GM12874 (cell line): ENCODE measurements around the gene ADPRM.

Experiments used
- TF ChIP-seq, protein P1 (sequence below): IDR thresholded peaks from 2 replicates; pipeline ENCODE4 v1.5.1; 2011; ENCODE audit warnings: low read depth, mild to moderate bottlenecking, control low read depth, low read length, moderate library complexity; ENCODE audit not compliant: insufficient read depth

The ADPRM gene

DNA sequence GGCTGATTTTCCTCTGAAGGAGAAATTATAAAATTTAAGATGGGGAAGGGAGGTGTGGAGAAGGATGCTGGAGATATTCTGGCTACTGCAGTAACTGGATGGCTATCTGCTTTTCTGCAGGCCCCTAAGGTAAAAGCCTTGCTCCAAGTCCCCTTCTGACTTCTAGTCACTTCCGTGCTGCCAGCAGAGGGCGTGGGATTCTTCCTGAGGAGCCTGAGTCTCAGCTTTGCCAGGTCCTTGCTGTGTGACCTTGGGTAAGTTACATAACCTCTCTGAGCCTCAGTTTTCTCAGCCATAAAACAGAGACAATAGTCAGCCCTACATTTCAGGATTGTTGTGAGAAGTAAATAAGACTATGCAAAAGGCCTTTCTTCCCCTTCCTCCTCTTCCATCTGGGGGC lies 56.7 kb downstream of the ADPRM start:
- TF ChIP-seq, protein P1, sequence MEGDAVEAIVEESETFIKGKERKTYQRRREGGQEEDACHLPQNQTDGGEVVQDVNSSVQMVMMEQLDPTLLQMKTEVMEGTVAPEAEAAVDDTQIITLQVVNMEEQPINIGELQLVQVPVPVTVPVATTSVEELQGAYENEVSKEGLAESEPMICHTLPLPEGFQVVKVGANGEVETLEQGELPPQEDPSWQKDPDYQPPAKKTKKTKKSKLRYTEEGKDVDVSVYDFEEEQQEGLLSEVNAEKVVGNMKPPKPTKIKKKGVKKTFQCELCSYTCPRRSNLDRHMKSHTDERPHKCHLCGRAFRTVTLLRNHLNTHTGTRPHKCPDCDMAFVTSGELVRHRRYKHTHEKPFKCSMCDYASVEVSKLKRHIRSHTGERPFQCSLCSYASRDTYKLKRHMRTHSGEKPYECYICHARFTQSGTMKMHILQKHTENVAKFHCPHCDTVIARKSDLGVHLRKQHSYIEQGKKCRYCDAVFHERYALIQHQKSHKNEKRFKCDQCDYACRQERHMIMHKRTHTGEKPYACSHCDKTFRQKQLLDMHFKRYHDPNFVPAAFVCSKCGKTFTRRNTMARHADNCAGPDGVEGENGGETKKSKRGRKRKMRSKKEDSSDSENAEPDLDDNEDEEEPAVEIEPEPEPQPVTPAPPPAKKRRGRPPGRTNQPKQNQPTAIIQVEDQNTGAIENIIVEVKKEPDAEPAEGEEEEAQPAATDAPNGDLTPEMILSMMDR = peak; percentile 39; the same call in 1 of the 2 replicates

DNA sequence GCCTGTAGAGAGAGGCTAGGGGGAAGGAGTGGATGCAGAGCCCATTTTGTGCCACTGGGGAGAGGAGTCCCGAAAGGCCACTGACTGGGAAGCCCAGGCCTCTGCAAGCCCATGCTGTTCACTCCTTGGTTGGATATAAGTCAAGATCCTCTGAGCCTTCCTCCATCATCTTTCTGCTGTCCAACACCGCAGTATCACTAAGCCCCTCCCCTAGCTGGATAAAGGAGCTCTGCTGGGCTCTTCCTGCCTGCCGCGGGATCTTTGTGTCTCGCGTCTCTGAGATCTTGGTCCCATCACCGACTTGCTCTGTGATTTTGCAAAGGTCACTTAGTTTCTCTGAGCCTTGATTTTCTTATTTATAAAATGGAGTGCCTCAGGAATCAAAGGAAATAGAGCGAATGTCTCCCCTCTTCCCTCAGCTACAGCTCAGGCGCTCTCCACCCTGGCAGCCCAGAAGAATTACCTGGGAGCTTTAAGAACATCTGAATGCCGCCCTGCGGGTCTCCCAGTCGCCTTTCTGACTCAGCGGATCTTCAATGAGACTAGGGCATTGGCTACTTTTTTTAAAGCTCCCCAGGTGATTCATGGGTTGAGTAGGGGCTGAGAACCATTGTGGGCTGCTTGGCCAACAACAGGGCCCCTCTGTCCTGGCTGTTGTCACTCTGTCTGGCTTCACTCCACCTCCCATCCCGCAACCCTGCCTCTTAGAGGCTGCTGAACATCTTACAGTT lies 57.6 kb downstream of the ADPRM start:
- TF ChIP-seq, protein P1 = no peak

DNA sequence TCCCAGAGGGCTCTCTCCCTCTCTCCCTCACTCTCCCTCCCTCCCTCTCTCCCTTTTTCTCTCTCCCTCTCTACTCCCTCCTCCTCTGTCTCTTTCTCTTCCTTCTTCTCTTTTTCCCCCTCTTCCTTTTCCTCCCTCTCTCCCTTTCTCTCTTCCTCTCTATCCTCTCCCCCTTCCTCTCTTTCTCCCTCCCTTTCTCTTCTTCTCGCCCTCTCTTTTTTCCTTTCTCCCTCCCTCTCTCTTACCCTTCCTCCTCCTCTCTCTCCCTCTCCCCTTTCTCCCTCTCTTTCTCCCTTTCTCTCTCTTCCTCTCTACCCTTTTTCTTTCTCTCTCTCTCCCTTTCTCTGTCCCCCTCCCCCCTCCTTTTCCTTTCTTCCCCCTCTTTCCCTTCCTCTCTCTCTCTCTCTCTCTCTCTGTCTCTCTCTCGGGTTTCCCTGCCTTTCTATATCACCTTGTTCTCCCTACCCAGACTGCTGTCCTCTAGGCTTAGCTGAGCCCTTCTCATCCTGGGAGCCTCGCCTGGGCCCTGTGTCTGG lies 58.3 kb downstream of the ADPRM start:
- TF ChIP-seq, protein P1 = no peak

DNA sequence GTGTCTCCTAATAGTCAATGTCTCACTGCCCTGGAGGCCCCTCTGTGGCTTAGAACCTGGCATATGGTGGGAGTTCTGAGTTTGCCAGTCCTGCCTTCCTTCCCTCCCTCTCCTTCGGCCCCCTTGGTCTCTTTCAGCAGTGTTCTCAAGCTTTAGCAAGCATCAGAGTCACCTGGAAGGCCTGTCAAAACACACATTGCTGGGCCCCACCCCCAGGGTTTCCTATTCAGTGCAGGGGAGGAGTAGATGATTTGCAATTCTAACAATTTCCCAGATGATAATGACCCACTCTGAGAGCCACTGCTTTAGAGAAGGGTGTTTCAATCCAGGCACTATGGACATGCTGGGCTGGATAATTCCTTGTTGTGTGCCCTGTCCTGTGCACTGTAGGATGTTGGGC lies 58.8 kb downstream of the ADPRM start:
- TF ChIP-seq, protein P1 = no peak

DNA sequence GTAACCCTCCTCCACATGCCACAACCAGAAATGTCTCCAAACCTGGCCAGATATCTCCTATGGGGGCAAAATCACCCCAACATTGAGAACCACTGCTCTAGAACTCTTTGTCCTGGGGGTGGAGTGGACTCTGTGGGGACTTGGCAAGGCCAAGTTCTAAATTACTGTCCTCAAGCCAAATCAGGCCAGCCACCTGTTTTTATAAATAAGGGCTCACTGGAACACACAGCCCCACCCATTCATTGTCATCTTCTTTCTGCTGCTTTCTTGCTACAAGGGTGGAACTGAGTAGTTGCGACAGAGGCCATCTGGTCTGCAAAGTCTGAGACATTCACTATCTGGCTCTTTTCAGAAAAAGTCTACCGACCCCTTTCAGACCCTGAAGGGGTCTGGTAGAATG lies 59.2 kb downstream of the ADPRM start:
- TF ChIP-seq, protein P1 = no peak

DNA sequence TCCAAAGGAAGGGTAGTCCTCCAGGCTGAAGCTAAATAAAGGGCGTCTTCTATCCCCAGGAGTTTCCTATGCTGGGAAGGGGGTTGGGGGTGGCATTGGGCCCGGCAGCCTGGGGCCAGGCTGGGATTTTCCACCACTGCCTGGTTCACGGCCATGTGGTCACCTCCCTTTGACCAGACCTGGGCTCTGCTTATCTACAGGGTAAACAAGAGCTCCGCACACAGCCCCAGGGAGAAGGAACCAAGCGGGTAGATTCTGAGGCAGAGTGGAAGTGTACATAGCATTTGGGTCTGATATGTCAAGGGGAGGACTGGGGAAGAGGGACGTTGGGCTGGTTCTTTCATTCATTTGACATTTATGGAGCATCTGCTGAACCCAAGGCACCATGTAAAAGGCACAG lies 59.7 kb downstream of the ADPRM start:
- TF ChIP-seq, protein P1 = no peak

DNA sequence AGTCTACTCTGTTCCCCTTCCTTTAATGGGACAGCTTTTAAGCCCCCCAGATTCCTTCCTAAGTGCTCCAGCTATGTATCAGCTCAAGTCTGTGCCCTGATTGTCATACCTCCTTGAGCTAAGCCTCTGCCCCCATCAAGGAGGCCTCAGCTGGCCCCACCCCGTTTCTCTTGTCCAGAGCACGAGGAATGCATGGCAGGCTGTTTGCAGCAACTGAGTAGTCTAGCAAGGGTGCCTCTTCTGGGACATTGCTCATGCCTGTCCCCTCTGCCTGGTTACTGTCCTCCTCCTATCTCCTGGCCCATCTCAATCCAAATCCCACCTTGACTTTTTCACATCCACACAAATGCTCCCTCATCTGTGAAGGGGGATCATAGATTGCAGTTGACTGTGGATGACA lies 60.3 kb downstream of the ADPRM start:
- TF ChIP-seq, protein P1 = no peak
